MCF 10A (cell line): Measurements from ENCODE around the gene SOCS4. TPM values are rescaled to one million over a fixed set of nuclear protein-coding genes. Genes with fewer than 3 reads are reported as not detected.
"Not testable (repeated sequence)": the region's sequence is repeated elsewhere in the genome, so short reads cannot be mapped to it uniquely, and the experiment has no call there.

Source experiments
- BruUV-seq: library from RNA; stranded (reverse); fragments of 400-500 nt; replicated peaks from 2 replicates; lab custom pipeline; 2021; lab: Mats Ljungman, UMichigan
- CTCF ChIA-PET: fragments of 300-600 bp; sonication (Branson Sonifier 250); formaldehyde crosslinking; extraction: SDS; loops from one replicate; lab custom pipeline; 2021; ENCODE audit warnings: antibody characterized with exemption, inconsistent platforms; lab: Yijun Ruan, JAX
- POLR2A ChIA-PET: fragments of 300-600, 350-650 bp; sonication (Branson Sonifier 250); formaldehyde crosslinking; extraction: SDS; loops from one replicate; lab custom pipeline; 2020; ENCODE audit warnings: antibody characterized with exemption, inconsistent platforms; lab: Yijun Ruan, JAX
- DNase-seq: peaks from one replicate; pipeline ENCODE4 v3.0.0-alpha.2; 2018; ENCODE audit not compliant: unreplicated experiment
- H3K27ac Mint-ChIP-seq: one replicate; pipeline ENCODE4 v1.8.0; 2022; ENCODE audit warnings: mild to moderate bottlenecking, low read depth, mixed read lengths; ENCODE audit not compliant: unreplicated experiment
- H3K27me3 Mint-ChIP-seq: one replicate; pipeline ENCODE4 v1.8.0; 2022; ENCODE audit warnings: mixed read lengths; ENCODE audit not compliant: insufficient read depth, unreplicated experiment
- H3K36me3 Mint-ChIP-seq: one replicate; pipeline ENCODE4 v1.8.0; 2022; ENCODE audit warnings: mild to moderate bottlenecking, moderate library complexity, mixed read lengths; ENCODE audit not compliant: insufficient read depth, unreplicated experiment
- H3K4me1 Mint-ChIP-seq: one replicate; pipeline ENCODE4 v1.8.0; 2022; ENCODE audit warnings: mixed read lengths; ENCODE audit not compliant: insufficient read depth, unreplicated experiment
- H3K4me3 Mint-ChIP-seq: one replicate; pipeline ENCODE4 v1.8.0; 2022; ENCODE audit warnings: mild to moderate bottlenecking, moderate library complexity, mixed read lengths; ENCODE audit not compliant: unreplicated experiment
- H3K9me3 Mint-ChIP-seq: one replicate; pipeline ENCODE4 v1.8.0; 2022; ENCODE audit warnings: mixed read lengths; ENCODE audit not compliant: unreplicated experiment
- CTCF ChIP-seq: fragments of 200-600 bp; IDR thresholded peaks from one replicate; pipeline ENCODE4 v1.8.0; 2022; ENCODE audit warnings: antibody characterized with exemption, mild to moderate bottlenecking; ENCODE audit not compliant: unreplicated experiment
- intact Hi-C: fragments of 100-400 bp; cut with micrococcal nuclease; formaldehyde crosslinking; loops from 2 replicates; pipeline ENCODE4 v1.14.1; 2022
- total RNA-seq: library from RNA; stranded (reverse); gene quantifications from 2 replicates; pipeline ENCODE4 v1.2.3, GENCODE V29; 2022

The SOCS4 gene
- total RNA-seq, 1 experiment from 2014 or later: 29.6 TPM

- Mint-ChIP-seq H3K36me3 (peaks cover 12% of the 10 kb centered on the region), H3K9me3 (no peaks in the 10 kb centered on the region), H3K27me3 (no peaks in the 10 kb centered on the region), H3K4me3 (no peak overlapping the region), H3K27ac (peak overlapping the region; percentile 6), H3K4me1 (peaks cover under 1% of the 10 kb centered on the region)
- CTCF ChIA-PET: no interaction called here
- no TSS peak for BruUV-seq
- no peak for TF ChIP-seq CTCF
- intact Hi-C loops: no loop called here
- POLR2A ChIA-PET: no interaction called here
- no peak for DNase-seq
Observed at GRCh38 chr14:55019968-55020554, 7.0 kb upstream of the SOCS4 start.

- DNase-seq, BruUV-seq, H3K27ac Mint-ChIP-seq, H3K4me3 Mint-ChIP-seq, H3K27me3 Mint-ChIP-seq, POLR2A ChIA-PET, H3K9me3 Mint-ChIP-seq, intact Hi-C loops: not testable (repeated sequence)
- CTCF ChIA-PET: interaction anchor here (0.6 kb wide), 1 partner anchor 121 kb away, joined by 3 read pairs; no protein-coding TSS in a partner anchor
- H3K4me1 Mint-ChIP-seq: peaks cover 12% of the 10 kb centered on the region
- H3K36me3 Mint-ChIP-seq: peaks cover 12% of the 10 kb centered on the region
Observed at GRCh38 chr14:55024365-55024764, 2.7 kb upstream of the SOCS4 start.

- TF ChIP-seq CTCF: no peak
- POLR2A ChIA-PET: interaction anchor here (0.6 to 6.4 kb wide), 14 partner anchors 8 to 461 kb away, joined by 3 to 139 read pairs (median 10); partner anchors contain the start of genes DLGAP5 and MAPK1IP1L
- CTCF ChIA-PET: interaction anchor here (0.5 to 1.3 kb wide), 5 partner anchors 10 to 414 kb away, joined by 3 to 6 read pairs (median 3); partner anchors contain the start of gene MAPK1IP1L
- peak overlapping the region; percentile 91 for H3K4me3 Mint-ChIP-seq
- BruUV-seq: no TSS peak
- peaks cover 6% of the 10 kb centered on the region for H3K36me3 Mint-ChIP-seq
- peaks cover 12% of the 10 kb centered on the region for H3K4me1 Mint-ChIP-seq
- H3K27ac Mint-ChIP-seq: no peak overlapping the region
- no peaks in the 10 kb centered on the region for H3K9me3 Mint-ChIP-seq
- intact Hi-C loops: no loop called here
- DNase-seq: no peak
- H3K27me3 Mint-ChIP-seq: no peaks in the 10 kb centered on the region
Observed at GRCh38 chr14:55025948-55026347, 1.1 kb upstream of the SOCS4 start.

GRCh38 chr14:55026441-55026792 lies 619 bp upstream of the SOCS4 start:
- peaks cover 8% of the 10 kb centered on the region for H3K36me3 Mint-ChIP-seq
- H3K9me3 Mint-ChIP-seq: no peaks in the 10 kb centered on the region
- ChIA-PET POLR2A (interaction anchor here (0.5 to 6.4 kb wide), 34 partner anchors 8 to 1971 kb away, joined by 3 to 139 read pairs (median 4); partner anchors contain the start of genes DLGAP5, GCH1 and MAPK1IP1L), CTCF (interaction anchor here (0.5 to 1.3 kb wide), 5 partner anchors 11 to 214 kb away, joined by 3 to 6 read pairs (median 3); partner anchors contain the start of gene MAPK1IP1L)
- H3K4me3 Mint-ChIP-seq: peak overlapping the region; percentile 91
- TSS peak; percentile 62 for BruUV-seq
- no peaks in the 10 kb centered on the region for H3K27me3 Mint-ChIP-seq
- no peak for TF ChIP-seq CTCF
- H3K27ac Mint-ChIP-seq: peak overlapping the region; percentile 88
- H3K4me1 Mint-ChIP-seq: peaks cover 17% of the 10 kb centered on the region
- no peak for DNase-seq
- intact Hi-C loops: no loop called here
